Gastroesophageal sphincter (tissue), 4 donors: ENCODE results near the gene COX10. TPM values are rescaled to one million over a fixed set of nuclear protein-coding genes. Genes with fewer than 3 reads are reported as not detected.

Source experiments
- ATAC-seq: fragments of 150-250 bp; one replicate; pipeline ENCODE4 v1.9.1; 2016; ENCODE audit warnings: mild to moderate bottlenecking, moderate library complexity
- H3K27ac ChIP-seq, 4 donors: fragments of 200-600 bp; sonication (generic) in 3 of 4; 1 replicate in 3 of 4; 2 replicates in 1 of 4; pipeline ENCODE4 v1.5.1; 2016 to 2019
- H3K27me3 ChIP-seq: fragments of 200-600 bp; sonication (generic); one replicate; pipeline ENCODE4 v1.5.1; 2019
- H3K36me3 ChIP-seq, 2 donors: fragments of 200-600 bp; sonication (generic); one replicate each; pipeline ENCODE4 v1.5.1; 2019; ENCODE audit warnings: control low read depth in 1 of 2
- H3K4me1 ChIP-seq, 3 donors: fragments of 200-600 bp; sonication (generic); 1 replicate in 2 of 3; 2 replicates in 1 of 3; pipeline ENCODE4 v1.5.1; 2016 to 2019; ENCODE audit warnings: control low read depth in 2 of 3
- H3K4me3 ChIP-seq, 2 donors: fragments of 200-600 bp; sonication (generic); one replicate each; pipeline ENCODE4 v1.5.1; 2019; ENCODE audit warnings: mild to moderate bottlenecking in 1 of 2, moderate library complexity in 1 of 2
- H3K9me3 ChIP-seq, 3 donors: fragments of 200-600 bp; sonication (generic); one replicate each; pipeline ENCODE4 v1.5.1; 2017 to 2019; ENCODE audit warnings: control low read depth in 2 of 3
- EP300 ChIP-seq: sonication (generic); formaldehyde crosslinking; IDR thresholded peaks from one replicate; pipeline ENCODE4 v1.6.1; 2017; ENCODE audit warnings: antibody characterized with exemption, mild to moderate bottlenecking
- POLR2A ChIP-seq, 2 donors: fragments of 450-650 bp; IDR thresholded peaks; one replicate each; pipeline ENCODE4 v1.6.1; 2017; ENCODE audit warnings: antibody characterized with exemption in 2 of 2, mild to moderate bottlenecking in 2 of 2, moderate library complexity in 1 of 2
- POLR2AphosphoS5 ChIP-seq: sonication (generic); formaldehyde crosslinking; IDR thresholded peaks from one replicate; pipeline ENCODE4 v1.6.1; 2017; ENCODE audit warnings: antibody characterized with exemption
- WGBS, 2 donors: methylation state at CpG; one replicate each; pipeline ENCODE4 v1.1.5; 2018; ENCODE audit warnings: low coverage in 1 of 2; 5-methylcytosine and 5-hydroxymethylcytosine counted together
- total RNA-seq, 4 donors: library from RNA; depleted of rRNA; stranded (reverse); fragments of >200 nt; gene quantifications; one replicate each; pipeline ENCODE4 v1.1.0, GENCODE V29; 2016
- TF ChIP-seq, protein P1 (sequence below), 4 experiments: fragments of 200-600 bp in 2 of 4; fragments of 450-650 bp in 2 of 4; sonication (generic) in 1 of 4; IDR thresholded peaks; one replicate each; pipeline ENCODE4 v1.5.1; 2017 to 2019; ENCODE audit warnings: antibody characterized with exemption in 4 of 4, mild to moderate bottlenecking in 2 of 4, moderate library complexity in 2 of 4

The COX10 gene
- total RNA-seq, 4 donors from 2014 or later, result 20.3 to 30.0 (median 26.5) TPM

DNA sequence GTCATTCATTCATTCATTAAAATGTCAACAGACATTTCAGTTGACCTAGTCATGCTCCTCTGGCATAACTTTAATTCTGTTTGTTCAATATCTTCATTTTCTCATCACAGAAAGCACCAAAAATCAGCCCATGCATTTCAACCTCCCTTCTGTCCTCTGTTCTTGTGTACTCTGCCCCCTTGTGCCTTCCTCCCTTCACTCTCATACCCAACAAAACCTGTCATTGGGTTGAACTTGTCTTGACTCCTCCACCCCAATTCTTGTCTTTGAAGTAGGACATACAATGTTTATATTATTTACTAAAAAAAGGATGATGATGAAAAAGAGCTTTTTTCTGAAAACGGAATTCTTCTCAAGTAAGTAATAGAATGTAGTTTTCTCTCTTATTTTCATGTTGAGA lies 43.8 kb downstream of the COX10 start:
- H3K36me3 ChIP-seq, result no peaks in the 10 kb centered on the region
- H3K9me3 ChIP-seq, result no peaks in the 10 kb centered on the region
- H3K27me3 ChIP-seq, result no peaks in the 10 kb centered on the region
- ATAC-seq, result no peak
- H3K4me1 ChIP-seq, result peaks cover 0 to 13% (median 0%) of the 10 kb centered on the region in 3 donors
- TF ChIP-seq, protein P1, sequence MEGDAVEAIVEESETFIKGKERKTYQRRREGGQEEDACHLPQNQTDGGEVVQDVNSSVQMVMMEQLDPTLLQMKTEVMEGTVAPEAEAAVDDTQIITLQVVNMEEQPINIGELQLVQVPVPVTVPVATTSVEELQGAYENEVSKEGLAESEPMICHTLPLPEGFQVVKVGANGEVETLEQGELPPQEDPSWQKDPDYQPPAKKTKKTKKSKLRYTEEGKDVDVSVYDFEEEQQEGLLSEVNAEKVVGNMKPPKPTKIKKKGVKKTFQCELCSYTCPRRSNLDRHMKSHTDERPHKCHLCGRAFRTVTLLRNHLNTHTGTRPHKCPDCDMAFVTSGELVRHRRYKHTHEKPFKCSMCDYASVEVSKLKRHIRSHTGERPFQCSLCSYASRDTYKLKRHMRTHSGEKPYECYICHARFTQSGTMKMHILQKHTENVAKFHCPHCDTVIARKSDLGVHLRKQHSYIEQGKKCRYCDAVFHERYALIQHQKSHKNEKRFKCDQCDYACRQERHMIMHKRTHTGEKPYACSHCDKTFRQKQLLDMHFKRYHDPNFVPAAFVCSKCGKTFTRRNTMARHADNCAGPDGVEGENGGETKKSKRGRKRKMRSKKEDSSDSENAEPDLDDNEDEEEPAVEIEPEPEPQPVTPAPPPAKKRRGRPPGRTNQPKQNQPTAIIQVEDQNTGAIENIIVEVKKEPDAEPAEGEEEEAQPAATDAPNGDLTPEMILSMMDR (IDR thresholded peaks at IDR 0.05), result no peak
- TF ChIP-seq POLR2AphosphoS5 (no peak), EP300 (no peak), POLR2A (IDR thresholded peaks at IDR 0.05) (no peak)
- H3K27ac ChIP-seq, result no peak overlapping the region
- whole genome bisulfite sequencing, 2 donors, result 56 to 83% methylated on average over 1 of the region's 1 CpG
- no peak overlapping the region for H3K4me3 ChIP-seq

DNA sequence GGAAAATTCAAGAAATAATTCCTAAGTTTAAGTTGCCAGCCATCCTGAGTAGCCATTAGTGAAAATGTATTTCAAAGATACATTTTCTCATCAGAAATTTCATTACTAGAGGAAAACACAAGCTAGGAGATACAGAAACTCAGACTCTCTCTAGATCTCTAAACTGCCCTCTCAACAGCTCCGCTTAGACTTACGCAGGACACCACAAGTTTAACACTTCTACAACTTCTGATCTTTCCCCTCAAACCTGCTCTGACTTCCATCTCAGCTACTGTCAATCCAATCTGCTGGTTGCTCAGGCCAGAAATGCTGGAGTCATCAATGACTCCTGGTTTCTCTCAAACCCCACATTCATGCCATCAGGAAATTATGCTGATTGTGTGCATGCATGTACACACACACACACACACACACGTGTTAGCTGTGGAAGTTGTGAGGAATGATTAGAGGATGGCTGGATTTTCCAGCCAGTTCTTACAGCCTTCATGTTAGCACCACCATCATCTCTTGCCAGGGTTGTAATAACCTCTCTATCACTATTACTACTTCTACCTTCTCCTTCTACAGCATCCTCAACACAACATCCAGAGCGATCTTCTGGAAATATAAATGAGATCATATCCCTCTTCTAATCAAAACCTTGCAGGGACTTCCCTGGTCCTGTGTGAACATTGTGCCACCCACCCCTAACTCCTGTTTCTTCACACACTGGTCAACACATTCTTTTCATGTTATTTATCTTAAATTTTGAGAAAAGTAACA lies 47.1 kb downstream of the COX10 start:
- no peak for ATAC-seq
- Histone ChIP-seq H3K4me1 (peaks cover 0 to 9% (median 0%) of the 10 kb centered on the region in 3 donors), H3K36me3 (no peaks in the 10 kb centered on the region), H3K27ac (no peak overlapping the region), H3K9me3 (no peaks in the 10 kb centered on the region), H3K4me3 (no peak overlapping the region), H3K27me3 (no peaks in the 10 kb centered on the region)
- WGBS, 2 donors, result 79 to 100% methylated on average over 1 to 4 of the region's 4 CpGs
- TF ChIP-seq, protein P1 (IDR thresholded peaks at IDR 0.05), result no peak
- TF ChIP-seq EP300 (no peak), POLR2AphosphoS5 (no peak), POLR2A (IDR thresholded peaks at IDR 0.05) (no peak)

DNA sequence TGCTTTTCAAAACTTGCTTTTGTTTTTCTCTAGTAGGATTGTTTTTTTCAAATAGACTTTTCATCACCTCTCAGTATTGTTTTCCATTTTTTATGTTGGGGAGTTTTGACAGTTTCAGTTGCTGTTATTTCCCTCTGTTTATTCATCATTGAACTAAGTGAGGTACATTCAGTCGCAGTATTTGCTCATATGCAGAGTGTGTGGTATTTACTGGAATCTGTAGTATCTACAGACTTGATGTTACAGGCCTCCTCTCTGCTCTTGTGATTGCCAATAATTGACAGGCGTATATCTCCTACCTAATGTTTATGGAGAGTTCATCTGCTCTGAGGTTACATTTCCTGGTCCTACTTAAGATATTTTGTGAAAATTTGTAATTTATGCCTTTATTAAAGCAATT lies 49.6 kb downstream of the COX10 start:
- Histone ChIP-seq H3K36me3 (no peaks in the 10 kb centered on the region), H3K27ac (no peak overlapping the region), H3K4me3 (no peak overlapping the region), H3K4me1 (peaks cover 0 to 5% (median 0%) of the 10 kb centered on the region in 3 donors), H3K9me3 (no peaks in the 10 kb centered on the region), H3K27me3 (no peaks in the 10 kb centered on the region)
- TF ChIP-seq, protein P1 (IDR thresholded peaks at IDR 0.05), result no peak
- TF ChIP-seq EP300 (no peak), POLR2AphosphoS5 (no peak), POLR2A (IDR thresholded peaks at IDR 0.05) (no peak)
- 97 to 100% methylated on average over 2 of the region's 2 CpGs for WGBS, 2 donors
- no peak for ATAC-seq

DNA sequence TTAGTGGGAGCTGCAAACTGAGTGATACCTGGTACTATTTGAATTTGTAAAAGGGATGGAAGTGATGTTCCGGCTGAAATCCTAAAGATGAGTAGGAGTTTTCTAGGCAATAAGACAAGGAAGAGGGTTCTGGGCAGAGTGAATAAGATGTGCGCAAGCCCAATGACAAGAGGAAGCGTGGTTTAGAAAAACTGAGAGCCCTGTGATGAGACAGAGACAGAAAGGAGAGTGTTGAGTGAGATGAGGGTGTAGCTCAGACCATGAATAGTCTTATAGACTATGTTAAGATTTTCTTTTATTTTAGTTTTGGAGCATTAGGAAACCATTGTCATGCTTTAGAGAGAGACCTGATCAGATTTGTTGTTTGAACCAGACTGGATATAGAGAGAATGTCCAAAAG lies 50.2 kb downstream of the COX10 start:
- H3K27me3 ChIP-seq, result no peaks in the 10 kb centered on the region
- no peak overlapping the region for H3K4me3 ChIP-seq
- H3K36me3 ChIP-seq, result no peaks in the 10 kb centered on the region
- TF ChIP-seq POLR2AphosphoS5 (no peak), POLR2A (IDR thresholded peaks at IDR 0.05) (no peak)
- TF ChIP-seq, protein P1 (IDR thresholded peaks at IDR 0.05), result no peak
- no peak for ATAC-seq
- peaks cover 0 to 9% (median 0%) of the 10 kb centered on the region in 3 donors for H3K4me1 ChIP-seq
- H3K27ac ChIP-seq, result no peak overlapping the region
- no peaks in the 10 kb centered on the region for H3K9me3 ChIP-seq
- 92 to 94% methylated on average over 2 to 3 of the region's 3 CpGs for WGBS, 2 donors

DNA sequence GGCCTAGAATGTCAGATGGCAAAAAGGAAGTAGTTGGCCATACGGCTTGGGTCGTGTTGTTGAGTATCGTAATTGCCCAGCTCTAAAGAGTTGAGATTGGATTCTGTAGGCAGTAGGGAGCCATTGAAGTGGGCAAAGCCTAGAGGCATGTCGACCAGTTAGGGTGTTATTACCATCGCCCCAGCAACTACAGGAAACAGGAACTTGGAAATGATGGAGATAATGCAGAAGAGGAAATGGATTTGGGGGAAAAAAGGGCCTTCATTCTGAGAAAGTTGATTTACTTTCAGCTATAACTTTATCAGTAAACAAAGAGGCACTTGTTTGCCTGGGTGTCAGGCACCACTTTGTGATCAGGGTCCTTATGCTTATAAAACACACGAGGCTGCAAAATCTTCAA lies 52.6 kb downstream of the COX10 start:
- no peak overlapping the region for H3K27ac ChIP-seq
- TF ChIP-seq POLR2AphosphoS5, result no peak
- TF ChIP-seq EP300, result no peak
- TF ChIP-seq, protein P1 (IDR thresholded peaks at IDR 0.05), result no peak
- no peak for TF ChIP-seq POLR2A (IDR thresholded peaks at IDR 0.05)
- no peaks in the 10 kb centered on the region for H3K36me3 ChIP-seq
- no peak for ATAC-seq
- H3K4me1 ChIP-seq, result peaks cover 0 to 13% (median 0%) of the 10 kb centered on the region in 3 donors
- no peaks in the 10 kb centered on the region for H3K27me3 ChIP-seq
- no peaks in the 10 kb centered on the region for H3K9me3 ChIP-seq
- no peak overlapping the region for H3K4me3 ChIP-seq
- 83 to 90% methylated on average over 6 of the region's 6 CpGs for WGBS, 2 donors
